ENCODE results near the gene KLHL40.

Gene KLHL40

GRCh38 chr3:42685363-42685881 lies at the start of gene KLHL40:
Gene KLHL40, plus strand, starts transcription at chr3:42685537. Its CDS starts 82 bp downstream, at chr3:42685619.
- DNase-seq (ENCODE audit: low spot score) = no peak

- no peak for DNase-seq (ENCODE audit: low spot score)
These were observed 48.3 kb upstream of the KLHL40 start for GRCh38 chr3:42637001-42637400.

DNA sequence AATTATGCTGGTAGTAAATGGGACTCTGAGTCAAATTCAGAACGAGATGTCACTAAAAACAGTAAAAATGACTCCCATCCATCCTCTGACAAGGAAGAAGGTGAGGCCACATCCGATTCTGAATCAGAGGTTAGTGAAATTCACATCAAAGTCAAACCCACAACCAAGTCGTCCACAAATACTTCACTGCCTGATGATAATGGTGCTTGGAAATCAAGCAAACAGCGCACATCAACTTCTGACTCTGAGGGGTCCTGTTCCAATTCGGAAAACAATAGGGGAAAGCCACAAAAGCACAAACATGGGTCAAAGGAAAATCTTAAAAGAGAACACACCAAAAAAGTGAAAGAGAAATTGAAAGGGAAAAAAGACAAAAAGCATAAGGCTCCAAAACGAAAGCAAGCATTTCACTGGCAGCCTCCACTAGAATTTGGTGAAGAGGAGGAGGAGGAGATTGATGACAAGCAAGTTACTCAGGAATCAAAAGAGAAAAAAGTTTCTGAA lies 46.9 kb upstream of the KLHL40 start:
- DNase-seq (ENCODE audit: low spot score) = peak; percentile 72

DNA sequence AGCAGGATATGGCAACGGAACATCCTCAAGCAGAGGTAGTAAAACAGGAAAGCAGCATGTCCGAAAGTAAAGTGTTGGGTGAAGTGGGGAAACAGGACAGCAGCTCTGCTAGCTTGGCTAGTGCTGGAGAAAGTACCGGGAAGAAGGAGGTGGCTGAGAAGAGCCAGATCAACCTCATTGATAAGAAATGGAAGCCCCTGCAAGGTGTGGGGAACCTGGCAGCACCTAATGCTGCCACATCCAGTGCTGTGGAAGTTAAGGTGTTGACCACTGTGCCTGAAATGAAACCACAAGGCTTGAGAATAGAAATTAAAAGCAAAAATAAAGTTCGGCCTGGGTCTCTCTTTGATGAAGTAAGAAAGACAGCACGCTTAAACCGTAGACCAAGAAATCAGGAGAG lies 46.1 kb upstream of the KLHL40 start:
- DNase-seq (ENCODE audit: low spot score) = no peak

GRCh38 chr3:42640129-42640528 lies 45.2 kb upstream of the KLHL40 start:
- DNase-seq (ENCODE audit: low spot score) = no peak

DNA sequence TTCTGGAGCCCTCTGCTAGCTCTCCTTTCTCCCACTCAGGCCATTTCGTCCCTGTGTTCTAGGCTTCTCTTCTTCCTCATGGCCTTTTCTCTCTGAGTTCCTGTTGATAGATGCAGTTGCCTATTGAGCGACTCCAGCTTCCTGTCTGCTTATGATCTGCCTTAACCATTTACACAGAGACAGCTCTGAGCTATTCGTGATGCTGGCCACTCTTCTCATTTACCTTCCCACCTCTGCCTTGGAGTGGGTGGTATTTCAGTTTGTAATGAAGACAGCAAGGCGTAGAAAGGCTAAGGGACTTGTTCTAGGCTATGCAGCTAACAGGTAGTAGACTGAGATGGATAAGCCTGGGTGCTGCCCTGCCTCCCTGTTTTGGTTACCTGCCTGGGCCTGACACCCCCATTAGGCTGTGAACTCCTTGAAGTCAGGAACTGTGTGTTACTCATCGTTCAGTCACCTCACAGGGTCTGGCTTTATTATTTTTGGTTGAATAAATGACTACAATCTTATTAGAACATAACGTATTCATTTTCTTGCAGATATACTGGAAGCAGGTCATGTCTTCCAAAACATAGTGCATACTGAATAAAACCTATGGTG lies 44.5 kb upstream of the KLHL40 start:
- DNase-seq (ENCODE audit: low spot score) = no peak

- no peak for DNase-seq (ENCODE audit: low spot score)
These were observed 37.4 kb upstream of the KLHL40 start for GRCh38 chr3:42647821-42648459.

DNA sequence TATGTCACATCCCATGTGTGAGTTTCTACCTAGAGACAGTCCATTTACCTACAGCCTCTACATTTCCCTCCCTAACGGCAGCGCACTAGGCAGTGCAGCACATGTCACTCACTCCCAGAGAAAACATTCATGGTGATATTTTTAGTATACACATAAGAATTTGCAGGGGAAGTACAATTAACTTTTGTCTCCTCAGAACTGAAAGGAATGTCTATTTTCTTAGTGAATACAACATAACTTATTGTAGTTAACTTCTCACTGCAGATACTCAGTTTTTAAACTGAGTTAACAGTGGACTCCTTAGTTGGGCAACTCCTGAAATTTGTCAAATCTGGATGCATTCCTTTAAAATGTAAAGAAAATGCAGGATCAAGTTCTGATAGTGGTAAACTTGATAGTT lies 36.3 kb upstream of the KLHL40 start:
- DNase-seq (ENCODE audit: low spot score) = no peak

DNA sequence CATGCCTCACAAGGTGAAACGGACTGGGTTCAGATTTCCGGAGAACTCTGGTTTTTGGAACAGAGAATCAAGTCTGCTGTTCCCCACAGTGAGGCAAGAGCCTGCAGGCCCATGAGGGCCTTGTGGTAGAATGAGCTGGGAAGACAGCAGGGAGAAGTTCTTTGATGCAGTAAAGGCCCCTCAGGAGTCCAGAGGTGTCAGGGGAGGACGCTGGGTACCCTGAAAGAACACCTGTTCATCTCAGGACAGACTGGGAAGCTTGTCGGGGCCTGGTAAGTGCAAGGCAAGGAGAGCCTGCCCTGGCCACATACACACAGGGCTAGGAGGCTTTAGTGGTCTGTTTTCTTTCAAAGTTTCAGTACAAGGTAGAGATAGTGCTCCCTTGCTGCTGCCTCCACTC lies 35.6 kb upstream of the KLHL40 start:
- DNase-seq (ENCODE audit: low spot score) = no peak

DNA sequence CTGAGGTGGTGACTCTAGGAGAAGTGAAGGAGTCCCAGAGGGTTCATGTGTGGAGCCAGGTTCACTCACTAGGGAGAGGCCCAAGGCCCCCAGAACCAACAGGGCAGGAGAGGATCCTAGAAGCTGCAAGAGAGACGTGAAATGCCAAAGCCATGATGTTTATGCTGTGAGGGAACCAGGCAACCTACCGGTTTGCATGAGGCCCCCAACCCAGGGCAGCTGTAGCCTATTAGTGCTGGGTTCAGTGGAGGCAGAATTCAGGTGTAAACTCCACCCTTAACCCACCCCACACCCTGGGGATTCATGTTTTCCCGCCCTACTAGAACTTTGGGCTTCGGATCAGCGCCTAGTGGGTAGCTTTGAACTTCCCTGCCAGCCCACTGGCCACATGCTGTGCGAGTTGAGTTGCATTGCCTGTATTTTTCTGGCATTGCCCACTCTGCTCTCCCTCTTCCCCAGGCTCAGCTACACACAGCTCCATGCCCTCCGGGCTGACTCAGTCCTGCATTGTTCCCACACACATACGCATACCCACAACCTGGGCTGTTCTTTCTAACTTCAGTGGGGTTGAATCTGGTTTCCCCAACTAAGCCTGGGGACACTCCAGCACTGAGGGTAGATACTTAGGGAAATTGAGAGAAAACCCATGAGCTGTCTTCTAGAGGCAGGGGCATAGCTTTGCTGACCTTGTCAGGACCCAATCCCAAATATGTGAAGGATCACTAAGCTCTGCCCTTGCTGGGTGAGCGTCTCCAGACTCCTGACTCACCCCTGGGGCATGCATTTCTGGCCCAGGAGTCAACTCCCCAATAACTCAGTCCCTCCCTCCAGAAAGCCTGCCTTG lies 33.9 kb upstream of the KLHL40 start:
- no peak for DNase-seq (ENCODE audit: low spot score)

DNA sequence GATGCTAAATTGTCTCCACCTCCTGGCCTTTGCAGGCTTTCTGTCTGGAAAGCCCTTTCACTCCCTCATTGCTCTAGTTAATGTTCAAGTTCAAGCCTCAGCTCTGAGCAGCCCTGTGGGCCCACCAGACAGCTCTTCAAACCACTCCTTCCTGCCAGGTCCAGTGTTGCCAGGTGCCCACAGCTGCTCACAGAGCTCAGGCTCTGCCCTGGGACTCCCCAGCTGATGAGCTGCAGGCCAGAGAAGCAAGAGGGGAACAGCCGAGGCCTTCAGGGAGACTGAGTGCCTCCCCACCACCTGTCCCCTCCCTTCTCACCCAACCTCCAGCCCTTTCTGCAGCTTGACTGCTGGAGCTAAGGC lies 33.1 kb upstream of the KLHL40 start:
- DNase-seq (ENCODE audit: low spot score) = no peak

DNA sequence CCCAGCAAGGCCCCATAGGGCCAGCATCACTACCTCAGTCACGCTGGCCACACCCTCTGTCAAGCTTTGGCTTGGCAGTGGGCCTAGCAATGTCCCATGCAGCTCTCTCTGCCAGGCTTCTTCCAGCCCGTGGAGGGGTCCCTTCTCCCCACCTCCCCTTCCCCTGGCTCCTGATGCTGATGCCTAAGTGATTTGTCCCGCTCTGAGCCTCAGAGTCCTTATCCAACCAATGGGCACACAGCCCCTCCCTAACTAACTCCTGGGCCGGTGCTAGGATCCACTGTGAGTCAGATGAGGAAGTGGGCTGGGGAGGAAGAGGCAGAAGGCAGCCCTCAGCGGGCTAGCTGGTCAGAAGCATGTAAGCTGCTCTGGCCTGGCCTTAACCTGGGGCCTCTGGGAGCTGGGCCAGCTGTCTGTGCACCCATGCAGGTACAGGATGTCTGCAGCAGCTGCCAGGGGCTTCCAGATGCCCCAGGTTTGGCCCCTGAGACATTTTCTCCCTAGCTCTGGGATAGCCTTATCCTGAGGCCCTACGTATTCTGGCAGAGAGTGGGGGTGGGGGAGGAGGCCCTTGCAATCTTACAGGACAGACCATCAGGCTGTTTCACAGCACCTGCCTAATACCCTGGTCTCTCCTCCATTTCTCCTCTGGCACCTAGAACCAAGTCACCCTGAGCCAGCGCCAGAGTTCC lies 32.6 kb upstream of the KLHL40 start:
- DNase-seq (ENCODE audit: low spot score) = no peak

DNA sequence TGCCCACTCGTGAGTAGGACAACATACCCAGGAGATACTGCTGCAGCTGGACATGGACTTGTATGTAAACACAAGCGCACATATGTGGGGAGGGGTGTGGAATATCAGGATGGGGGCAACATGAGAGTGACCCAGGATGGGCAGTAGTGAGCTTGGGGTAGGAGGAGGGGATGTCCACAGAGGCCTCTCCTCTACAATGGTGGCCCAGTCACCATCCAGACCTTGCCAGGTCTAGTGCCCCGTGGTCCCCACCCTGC lies 32.1 kb upstream of the KLHL40 start:
- DNase-seq (ENCODE audit: low spot score) = no peak

- no peak for DNase-seq (ENCODE audit: low spot score)
These were observed 31.6 kb upstream of the KLHL40 start, which contains the start of gene ZBTB47 for GRCh38 chr3:42653560-42654330. Gene ZBTB47, plus strand, starts transcription at chr3:42653697. Its CDS starts 4,659 bp downstream, at chr3:42658356.

GRCh38 chr3:42654331-42655201 lies 30.8 kb upstream of the KLHL40 start:
- no peak for DNase-seq (ENCODE audit: low spot score)

- DNase-seq (ENCODE audit: low spot score) = no peak
These were observed 29.9 kb upstream of the KLHL40 start for GRCh38 chr3:42655331-42655888.

DNA sequence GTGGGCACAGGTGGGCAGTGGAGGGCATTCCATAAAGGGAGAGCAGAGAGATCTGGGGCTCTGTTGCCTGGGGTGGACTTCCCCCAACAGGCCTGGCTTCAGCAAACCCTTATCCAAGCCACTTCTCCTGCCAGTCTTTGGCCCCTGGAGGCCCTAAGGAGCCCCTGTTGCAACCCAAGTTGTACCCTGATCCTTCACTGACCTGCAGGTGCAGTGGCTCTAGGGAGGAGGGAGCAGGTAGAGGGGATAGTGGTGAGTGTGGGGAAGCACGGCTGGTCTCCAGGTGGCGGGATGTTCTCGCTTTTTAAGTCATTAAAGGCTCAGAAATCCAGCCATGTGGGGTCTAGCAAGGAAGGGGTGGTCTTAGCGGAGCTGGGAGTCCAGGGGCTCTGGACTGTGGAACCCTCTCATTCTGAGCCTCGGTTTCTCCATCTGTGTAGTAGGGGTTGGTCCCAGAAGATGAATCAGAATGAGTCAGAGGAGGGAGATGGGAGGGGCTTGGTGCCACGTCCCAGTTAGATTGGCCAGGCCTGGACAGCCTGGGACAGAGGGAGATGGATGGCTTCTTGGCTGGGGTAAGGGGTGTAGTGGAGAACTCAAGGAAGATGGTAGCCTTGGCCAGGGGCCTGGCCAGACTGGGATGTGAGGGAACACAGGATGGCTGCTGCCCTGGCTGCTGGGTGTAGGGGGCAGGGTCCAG lies 29.2 kb upstream of the KLHL40 start:
- no peak for DNase-seq (ENCODE audit: low spot score)

DNA sequence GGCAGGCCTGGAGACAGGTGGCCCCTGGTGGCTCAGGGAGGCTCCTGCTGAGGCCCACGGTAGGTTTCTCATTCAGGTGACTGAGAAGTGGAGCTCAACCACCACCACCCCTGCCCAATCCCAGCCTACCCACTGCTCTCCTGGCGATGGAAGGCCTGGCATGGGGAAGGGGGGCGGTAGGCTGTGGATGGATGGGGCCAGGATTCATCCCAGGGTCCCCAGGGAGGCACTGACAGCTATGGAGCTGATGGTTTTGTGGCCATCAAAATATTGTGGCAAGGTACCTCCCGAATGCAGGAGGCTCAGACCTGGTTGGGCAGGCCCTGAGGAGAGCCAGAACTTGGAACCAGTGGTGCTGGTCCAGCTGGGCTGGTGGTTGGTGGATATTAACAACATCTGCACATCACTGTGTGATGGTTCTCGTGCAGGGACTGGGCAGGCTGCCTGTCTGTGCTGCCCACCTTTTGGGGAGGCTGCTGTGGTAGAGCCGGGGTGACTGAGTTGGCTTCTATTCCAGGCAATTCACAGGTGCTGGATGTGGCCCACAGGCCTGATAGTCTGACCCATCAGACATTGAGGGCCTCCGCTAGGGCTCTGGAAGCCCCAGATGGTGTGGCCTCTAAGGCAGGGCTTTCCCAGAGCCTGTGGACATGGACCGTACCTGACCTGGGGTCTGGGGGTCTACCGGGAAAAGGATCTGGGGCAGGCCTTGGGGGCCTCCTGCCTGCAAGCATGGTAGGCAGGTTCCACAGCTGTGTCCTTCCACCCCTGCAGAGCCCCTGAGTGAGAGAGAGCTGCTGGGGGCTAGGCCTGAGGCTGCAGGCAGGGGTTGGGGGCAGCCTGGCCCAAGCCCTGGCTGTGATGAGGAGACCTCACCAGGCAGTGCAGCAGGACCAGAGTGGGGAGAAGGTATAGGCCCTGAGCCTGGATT lies 28.4 kb upstream of the KLHL40 start:
- no peak for DNase-seq (ENCODE audit: low spot score)

DNA sequence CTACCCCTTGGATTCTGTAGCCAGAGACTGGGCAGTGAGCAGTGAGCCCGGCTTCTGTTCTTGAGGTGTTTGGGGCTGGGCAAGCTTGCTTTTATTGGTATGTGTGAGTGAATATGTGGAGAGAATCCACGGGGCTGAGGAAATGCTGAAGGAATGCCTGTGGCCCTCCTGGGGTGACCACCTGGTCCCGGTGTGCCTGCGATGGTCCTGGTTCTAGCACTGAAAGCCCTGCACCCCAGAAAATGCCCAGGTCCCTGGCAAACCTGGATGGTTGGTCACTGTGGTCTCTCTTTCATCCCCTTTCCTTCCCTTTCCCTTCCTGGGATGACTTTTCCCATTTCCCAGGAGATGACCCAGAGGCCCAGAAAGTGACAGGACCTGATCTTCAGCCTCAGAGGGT lies 27.7 kb upstream of the KLHL40 start:
- no peak for DNase-seq (ENCODE audit: low spot score)

All from CD4-positive, alpha-beta T cell treated with Interleukin-2 at 100 ng/mL for 4 hours (primary cell).